Measurements from ENCODE around the gene COL16A1. TPM values are rescaled to one million over a fixed set of nuclear protein-coding genes. Genes with fewer than 3 reads are reported as not detected.

Gene COL16A1
- total and polyA plus RNA-seq, 2 of the 4 experiments (the other 2 are of a cell fraction) = 34.2 to 62.8 TPM

DNA sequence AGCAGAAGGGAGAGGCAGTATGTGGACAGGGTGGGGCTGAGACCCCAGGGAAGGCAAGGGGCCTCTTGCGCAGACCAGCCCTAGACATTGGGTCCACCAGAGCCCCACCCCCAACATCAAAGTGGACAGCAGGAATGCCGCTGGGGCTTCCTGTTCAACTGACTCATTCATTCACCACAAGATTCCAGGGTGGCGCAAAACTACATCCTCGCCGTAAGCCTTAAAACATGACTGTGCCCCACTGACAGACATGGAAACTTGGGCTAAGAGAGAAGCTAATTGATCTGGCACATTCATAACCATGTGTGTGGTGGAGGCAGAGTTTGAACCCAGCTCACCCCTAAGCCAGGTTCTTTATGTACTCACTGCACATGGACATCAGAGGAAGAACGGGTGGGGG, 14.0 kb downstream of the COL16A1 start:
- dilution Hi-C loops (cut with HindIII; ENCODE audit: low sequenced_read_pairs, unreplicated experiment) = no loop called here
- Histone ChIP-seq H3K9me3 (ENCODE audit: control insufficient read depth, insufficient read depth, low read length) (no peaks in the 10 kb centered on the region), H3K36me3 (ENCODE audit: control insufficient read depth, insufficient read depth, low read length) (peaks cover 67% of the 10 kb centered on the region), H3K14ac (replicated peaks; ENCODE audit: low read depth, low read length) (peak overlapping the region; percentile 95), H3K4me1 (ENCODE audit: control insufficient read depth, insufficient read depth, low read length) (peaks cover 44% of the 10 kb centered on the region), H2AFZ (replicated peaks; ENCODE audit: low read length, poor library complexity) (peak overlapping the region; percentile 79), H3K4me3 (ENCODE audit: insufficient read depth, low read depth, low read length) (no peak overlapping the region), H3K27me3 (ENCODE audit: control insufficient read depth, insufficient read depth, low read length) (no peaks in the 10 kb centered on the region), H4K20me1 (ENCODE audit: insufficient read depth, low read length) (no peaks in the 10 kb centered on the region), H3K9me1 (ENCODE audit: insufficient read depth, low read length) (peaks cover 32% of the 10 kb centered on the region), H3K4ac (ENCODE audit: low read depth, low read length) (peak overlapping the region; percentile 100), H3K27ac (ENCODE audit: insufficient read depth, low read length) (peak overlapping the region; percentile 88), H3K18ac (ENCODE audit: low read depth, low read length) (peak overlapping the region; percentile 95), H4K5ac (ENCODE audit: low read depth, low read length) (peak overlapping the region; percentile 94), H3K9ac (ENCODE audit: low read depth, low read length) (peak overlapping the region; percentile 8; the same call in 1 of the 2 replicates), H3K4me2 (ENCODE audit: low read depth, low read length) (peak overlapping the region; percentile 56), H2BK20ac (ENCODE audit: low read depth, low read length) (peak overlapping the region; percentile 99), H2BK15ac (ENCODE audit: low read depth, low read length) (peak overlapping the region; percentile 99), H3K79me1 (ENCODE audit: low read depth in 1 of 2, low read length in 2 of 2) (peaks cover 11 to 79% of the 10 kb centered on the region in 2 experiments; a peak in 3 of 4 replicates), H2BK5ac (ENCODE audit: low read depth, low read length, poor library complexity, severe bottlenecking) (peak overlapping the region; percentile 96), H3K56ac (ENCODE audit: extremely low read depth, insufficient read depth, low read length) (peak overlapping the region; percentile 97), H2AK9ac (replicated peaks; ENCODE audit: low read depth, low read length, poor library complexity) (peak overlapping the region; percentile 98), H4K91ac (ENCODE audit: insufficient read depth, low read depth, low read length) (peak overlapping the region; percentile 100), H3K23ac (ENCODE audit: low read depth, low read length) (peak overlapping the region; percentile 99), H2AK5ac (ENCODE audit: low read depth, low read length) (peak overlapping the region; percentile 100), H2BK120ac (ENCODE audit: low read depth, low read length) (peak overlapping the region; percentile 100), H4K8ac (ENCODE audit: low read depth in 2 of 2, low read length in 2 of 2) (peak overlapping the region; percentile 94 to 98)
- ChIA-PET POLR2A (ENCODE audit: unreplicated experiment) (interaction anchor here (0.6 kb wide), 1 partner anchor 11 kb away, joined by 4 read pairs; no protein-coding TSS in a partner anchor), CTCF (no interaction called here)
- BruUV-seq (replicated peaks) = no TSS peak
- in situ Hi-C loops (cut with MboI; ENCODE audit: low sequenced_read_pairs) = no loop called here
- WGBS, 2 experiments (ENCODE audit: extremely low coverage in 2 of 2, insufficient read length in 1 of 2) = no CpG with 5 or more reads among the region's 6 CpGs
- TF ChIP-seq CHD1 (IDR thresholded peaks at IDR 0.05; ENCODE audit: low read depth, low read length) (no peak), RCOR1 (IDR thresholded peaks at IDR 0.05; ENCODE audit: insufficient replicate concordance, low read length) (peak; percentile 50), SMC3 (IDR thresholded peaks at IDR 0.05; ENCODE audit: low read depth, low read length) (peak; percentile 23; the same call in 1 of the 2 replicates), NFE2L2 (IDR thresholded peaks at IDR 0.05; ENCODE audit: low read depth, low read length) (no peak; the same call in 1 of the 2 replicates), RAD21 (IDR thresholded peaks at IDR 0.05; ENCODE audit: low read length) (peak; percentile 36), MXI1 (IDR thresholded peaks at IDR 0.05; ENCODE audit: borderline replicate concordance, low read depth, low read length) (peak; percentile 80), POLR2A (IDR thresholded peaks at IDR 0.05; ENCODE audit: low read depth, low read length) (peak; percentile 55), CEBPB (IDR thresholded peaks at IDR 0.05; ENCODE audit: low read depth, low read length) (peak; percentile 89), MAFK (IDR thresholded peaks at IDR 0.05; ENCODE audit: low read depth, low read length) (no peak; the same call in 1 of the 2 replicates), FOS (IDR thresholded peaks at IDR 0.05; ENCODE audit: low read depth, low read length) (peak; percentile 96), RFX5 (IDR thresholded peaks at IDR 0.05; ENCODE audit: low read depth, low read length) (no peak), BHLHE40 (IDR thresholded peaks at IDR 0.05; ENCODE audit: low read depth, low read length) (peak; percentile 47; the same call in 1 of the 2 replicates), MAZ (IDR thresholded peaks at IDR 0.05; ENCODE audit: borderline replicate concordance, low read depth, low read length) (peak; percentile 77; the same call in 1 of the 2 replicates)
- TF ChIP-seq, protein P1, sequence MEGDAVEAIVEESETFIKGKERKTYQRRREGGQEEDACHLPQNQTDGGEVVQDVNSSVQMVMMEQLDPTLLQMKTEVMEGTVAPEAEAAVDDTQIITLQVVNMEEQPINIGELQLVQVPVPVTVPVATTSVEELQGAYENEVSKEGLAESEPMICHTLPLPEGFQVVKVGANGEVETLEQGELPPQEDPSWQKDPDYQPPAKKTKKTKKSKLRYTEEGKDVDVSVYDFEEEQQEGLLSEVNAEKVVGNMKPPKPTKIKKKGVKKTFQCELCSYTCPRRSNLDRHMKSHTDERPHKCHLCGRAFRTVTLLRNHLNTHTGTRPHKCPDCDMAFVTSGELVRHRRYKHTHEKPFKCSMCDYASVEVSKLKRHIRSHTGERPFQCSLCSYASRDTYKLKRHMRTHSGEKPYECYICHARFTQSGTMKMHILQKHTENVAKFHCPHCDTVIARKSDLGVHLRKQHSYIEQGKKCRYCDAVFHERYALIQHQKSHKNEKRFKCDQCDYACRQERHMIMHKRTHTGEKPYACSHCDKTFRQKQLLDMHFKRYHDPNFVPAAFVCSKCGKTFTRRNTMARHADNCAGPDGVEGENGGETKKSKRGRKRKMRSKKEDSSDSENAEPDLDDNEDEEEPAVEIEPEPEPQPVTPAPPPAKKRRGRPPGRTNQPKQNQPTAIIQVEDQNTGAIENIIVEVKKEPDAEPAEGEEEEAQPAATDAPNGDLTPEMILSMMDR (conservative IDR thresholded peaks at IDR 0.05; ENCODE audit: low read depth, low read length) = 0 out of 2 replicates have a peak, but pooled peaks have one; percentile 2
- TF ChIP-seq, protein P2, sequence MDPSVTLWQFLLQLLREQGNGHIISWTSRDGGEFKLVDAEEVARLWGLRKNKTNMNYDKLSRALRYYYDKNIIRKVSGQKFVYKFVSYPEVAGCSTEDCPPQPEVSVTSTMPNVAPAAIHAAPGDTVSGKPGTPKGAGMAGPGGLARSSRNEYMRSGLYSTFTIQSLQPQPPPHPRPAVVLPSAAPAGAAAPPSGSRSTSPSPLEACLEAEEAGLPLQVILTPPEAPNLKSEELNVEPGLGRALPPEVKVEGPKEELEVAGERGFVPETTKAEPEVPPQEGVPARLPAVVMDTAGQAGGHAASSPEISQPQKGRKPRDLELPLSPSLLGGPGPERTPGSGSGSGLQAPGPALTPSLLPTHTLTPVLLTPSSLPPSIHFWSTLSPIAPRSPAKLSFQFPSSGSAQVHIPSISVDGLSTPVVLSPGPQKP (IDR thresholded peaks at IDR 0.05; ENCODE audit: borderline replicate concordance, low read depth, low read length) = no peak
- intact Hi-C loops (cut with micrococcal nuclease) = loop anchor here (2.0 kb wide), 1 partner anchor 23 kb away; no protein-coding TSS in a partner anchor
- DNase-seq = peak; percentile 96
- peak; percentile 88 for ATAC-seq (ENCODE audit: low read depth)

Data from IMR-90 (cell line).